GM12878 (cell line): ENCODE measurements around the gene PRR3. TPM values are rescaled to one million over a fixed set of nuclear protein-coding genes. Genes with fewer than 3 reads are reported as not detected.

Experiments used
- BCLAF1 ChIP-seq: fragments of 450-650 bp; IDR thresholded peaks from 2 replicates; pipeline ENCODE4 v1.6.1; 2017; ENCODE audit warnings: antibody characterized with exemption, mild to moderate bottlenecking, moderate library complexity
- BMI1 ChIP-seq: fragments of 450-650 bp; IDR thresholded peaks from 2 replicates; pipeline ENCODE4 v1.6.1; 2016; ENCODE audit warnings: mild to moderate bottlenecking, moderate library complexity, borderline replicate concordance
- CTCF ChIP-seq, 3 experiments: IDR thresholded peaks in 2 of 3; conservative IDR thresholded peaks in 1 of 3; 2 replicates each; pipeline ENCODE4 v1.5.1; 2011; ENCODE audit warnings: low read depth in 3 of 3, low read length in 3 of 3, mild to moderate bottlenecking in 3 of 3, control low read depth in 2 of 3, moderate library complexity in 2 of 3, inconsistent platforms in 1 of 3, mixed read lengths in 1 of 3; ENCODE audit not compliant: control insufficient read depth in 2 of 3, insufficient read depth in 1 of 3; ENCODE audit errors: extremely low read depth in 1 of 3
- EP300 ChIP-seq, 2 experiments: fragments of 150-350 bp in 1 of 2; IDR thresholded peaks; 2 replicates each; pipeline ENCODE4 v1.6.1; 2011 to 2012; ENCODE audit warnings: low read depth in 2 of 2, low read length in 2 of 2, borderline replicate concordance in 1 of 2, improper control_type of control experiment in 1 of 2, inconsistent platforms in 1 of 2; ENCODE audit not compliant: control insufficient read depth in 1 of 2
- HDAC2 ChIP-seq: fragments of 200-600 bp; sonication (generic); IDR thresholded peaks from 2 replicates; pipeline ENCODE4 v1.6.1; 2017
- MEF2A ChIP-seq: IDR thresholded peaks from 2 replicates; pipeline ENCODE4 v1.6.1; 2011; ENCODE audit warnings: low read depth, mild to moderate bottlenecking, low read length, moderate library complexity; ENCODE audit not compliant: insufficient read depth
- MTA2 ChIP-seq: fragments of 450-650 bp; IDR thresholded peaks from 2 replicates; pipeline ENCODE4 v1.6.1; 2016; ENCODE audit warnings: low read depth, mild to moderate bottlenecking, moderate library complexity
- MXI1 ChIP-seq: fragments of 150-350 bp; IDR thresholded peaks from 2 replicates; pipeline ENCODE4 v1.6.1; 2011; ENCODE audit warnings: low read depth, mild to moderate bottlenecking, inconsistent platforms, low read length, improper control_type of control experiment
- NFYA ChIP-seq: IDR thresholded peaks from 2 replicates; pipeline ENCODE4 v1.6.1; 2011; ENCODE audit warnings: low read depth, mild to moderate bottlenecking, low read length, improper control_type of control experiment, borderline replicate concordance
- NFYB ChIP-seq: IDR thresholded peaks from 2 replicates; pipeline ENCODE4 v1.6.1; 2011; ENCODE audit warnings: low read depth, mild to moderate bottlenecking, low read length, improper control_type of control experiment, moderate library complexity; ENCODE audit not compliant: insufficient read depth
- PAX5 ChIP-seq: IDR thresholded peaks from 2 replicates; pipeline ENCODE4 v1.6.1; 2011; ENCODE audit warnings: low read depth, low read length, borderline replicate concordance
- POLR2AphosphoS2 ChIP-seq: IDR thresholded peaks from 2 replicates; pipeline ENCODE4 v1.6.1; 2011; ENCODE audit warnings: low read depth, mild to moderate bottlenecking, low read length, improper control_type of control experiment, moderate library complexity
- POLR2AphosphoS5 ChIP-seq: IDR thresholded peaks from 2 replicates; pipeline ENCODE4 v1.6.1; 2011; ENCODE audit warnings: mild to moderate bottlenecking, low read length, inconsistent platforms
- RB1 ChIP-seq: fragments of 450-650 bp; formaldehyde crosslinking; IDR thresholded peaks from 2 replicates; pipeline ENCODE4 v1.6.1; 2017; ENCODE audit warnings: mild to moderate bottlenecking, borderline replicate concordance
- RUNX3 ChIP-seq: IDR thresholded peaks from 2 replicates; pipeline ENCODE4 v1.6.1; 2012; ENCODE audit warnings: low read length, inconsistent platforms
- SUZ12 ChIP-seq: fragments of 200-600 bp; sonication (generic); IDR thresholded peaks from one replicate; pipeline ENCODE4 v1.6.1; 2018; ENCODE audit warnings: antibody characterized with exemption, mild to moderate bottlenecking; ENCODE audit not compliant: unreplicated experiment
- TCF7 ChIP-seq: IDR thresholded peaks from 2 replicates; pipeline ENCODE4 v1.6.1; 2014; ENCODE audit warnings: antibody characterized with exemption, borderline replicate concordance
- USF1 ChIP-seq: IDR thresholded peaks from 2 replicates; pipeline ENCODE4 v1.6.1; 2011; ENCODE audit warnings: borderline replicate concordance, low read depth, mild to moderate bottlenecking, moderate library complexity, mixed read lengths, low read length; ENCODE audit not compliant: insufficient read depth; ENCODE audit errors: extremely low read length
- ZBTB40 ChIP-seq: fragments of 450-650 bp; IDR thresholded peaks from 2 replicates; pipeline ENCODE4 v1.6.1; 2016; ENCODE audit warnings: mild to moderate bottlenecking, moderate library complexity, borderline replicate concordance
- polyA plus RNA-seq, 11 experiments: library from polyadenylated mRNA; depleted of rRNA in 4 of 11; unstranded in 6 of 11; stranded (reverse) in 5 of 11; fragments of >200 nt; fragmentation: Nextera tagmentation in 4 of 11; fragmentation: Illumina TruSeq in 1 of 11; extraction: Ambion mirVana in 4 of 11; extraction: Trizol in 1 of 11; gene quantifications; 1 replicate in 1 of 11; 2 replicates in 10 of 11; pipeline versions ENCODE4 v1.2.1 to v1.2.3, GENCODE V29; 2011 to 2016; ENCODE audit warnings: inconsistent platforms in 2 of 11, missing spikeins in 2 of 11, low read depth in 1 of 11
- total RNA-seq, 4 experiments: library from RNA; depleted of rRNA in 3 of 4; stranded (reverse); fragments of >200 nt in 3 of 4; fragmentation: Illumina TruSeq in 1 of 4; extraction: Trizol in 1 of 4; gene quantifications; 2 replicates each; pipeline versions ENCODE4 v1.2.1 to v1.2.3, GENCODE V29; 2013 to 2021

Gene PRR3
- total and polyA plus RNA-seq, 10 of the 15 experiments (the other 5 are each of a cell fraction or from before 2014, with no cell fraction given), result 14.0 to 38.2 (median 20.5) TPM

- TF ChIP-seq BCLAF1 (no peak), MXI1 (no peak), SUZ12 (no peak), MEF2A (peak; percentile 74; the same call in 1 of the 2 replicates), ZBTB40 (peak; percentile 53), HDAC2 (no peak), MTA2 (no peak; the same call in 1 of the 2 replicates), RUNX3 (peak; percentile 76), USF1 (no peak), NFYB (peak; percentile 25; the same call in 1 of the 2 replicates), BMI1 (no peak), CTCF (IDR thresholded peaks at IDR 0.05 in 2 of 3, conservative IDR thresholded peaks at IDR 0.05 in 1 of 3; ENCODE audit: control insufficient read depth in 2 of 3, extremely low read depth in 1 of 3, insufficient read depth in 1 of 3, low read depth in 3 of 3, low read length in 3 of 3) (no peak), PAX5 (no peak), NFYA (no peak), TCF7 (no peak), POLR2AphosphoS5 (peak; percentile 54; the same call in 1 of the 2 replicates), POLR2AphosphoS2 (peak; percentile 59; the same call in 1 of the 2 replicates), EP300 (IDR thresholded peaks at IDR 0.05; ENCODE audit: borderline replicate concordance in 1 of 2, control insufficient read depth in 1 of 2, low read depth in 2 of 2, low read length in 2 of 2) (no peak), RB1 (no peak)
Observed at GRCh38 chr6:30515944-30516753, 40.9 kb upstream of the PRR3 start (continued).
